ENCODE results near the gene ACOXL.
"Not testable (repeated sequence)": the region's sequence is repeated elsewhere in the genome, so short reads cannot be mapped to it uniquely, and the experiment has no call there.

Gene ACOXL

DNA sequence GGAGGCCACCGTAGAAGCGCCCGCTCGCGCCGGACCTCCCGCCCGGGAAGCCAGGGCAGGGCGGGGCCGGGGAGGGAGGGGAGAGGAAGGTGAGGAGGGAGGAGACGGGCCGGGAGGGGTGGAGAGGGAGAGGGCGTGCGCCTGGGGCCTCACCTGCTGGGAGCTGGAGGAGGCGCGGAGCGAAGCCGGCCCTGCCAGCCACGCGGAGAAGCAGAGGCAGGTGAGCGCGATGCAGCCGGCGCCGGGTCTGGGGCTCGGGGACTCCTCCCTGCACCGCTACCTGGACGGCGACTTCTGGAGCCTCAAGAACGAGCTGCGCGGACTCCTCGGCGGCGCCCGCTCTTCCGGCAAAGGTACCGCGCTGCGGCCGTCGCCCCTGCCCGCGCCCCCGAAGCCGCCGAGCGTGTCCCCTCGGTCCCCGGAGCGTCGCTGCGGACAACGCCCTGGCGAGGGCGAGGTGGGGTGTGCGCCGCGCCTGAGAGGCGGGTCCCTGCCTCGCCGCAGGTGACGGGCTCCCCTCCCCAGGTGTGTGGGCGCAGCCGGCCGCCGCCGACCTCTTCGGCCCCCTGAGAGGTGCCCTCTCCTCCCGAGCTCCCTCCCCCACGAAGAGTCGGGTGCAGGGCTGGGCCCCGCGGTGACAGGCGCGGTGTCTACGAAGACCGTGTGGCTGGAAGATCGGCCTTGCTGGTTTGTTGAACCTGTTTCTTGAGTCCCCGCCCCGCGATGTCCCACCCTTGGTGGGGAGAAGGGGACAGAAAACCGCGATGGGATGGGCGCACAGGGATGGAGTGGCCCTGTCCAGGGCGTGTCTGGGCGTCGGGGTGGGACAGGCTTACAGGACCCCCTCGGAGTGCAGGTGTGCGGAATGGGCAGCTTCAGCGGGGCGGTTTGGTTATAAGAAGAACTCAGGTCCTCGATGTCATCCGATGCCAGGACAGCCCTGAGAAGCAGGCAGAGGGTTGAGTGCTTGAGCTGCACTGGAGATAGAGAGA lies at the start of gene ACOXL:
TSS of gene ACOXL (plus strand) at position 152 of the 992 bp plus-strand sequence. CDS start 35,817 bp downstream, outside the sequence.
- no peak for DNase-seq (ENCODE audit: low read depth, low spot score)

- DNase-seq (ENCODE audit: low read depth, low spot score): no peak
These were observed 49.5 kb upstream of the ACOXL start for GRCh38 chr2:110682872-110683271.

DNA sequence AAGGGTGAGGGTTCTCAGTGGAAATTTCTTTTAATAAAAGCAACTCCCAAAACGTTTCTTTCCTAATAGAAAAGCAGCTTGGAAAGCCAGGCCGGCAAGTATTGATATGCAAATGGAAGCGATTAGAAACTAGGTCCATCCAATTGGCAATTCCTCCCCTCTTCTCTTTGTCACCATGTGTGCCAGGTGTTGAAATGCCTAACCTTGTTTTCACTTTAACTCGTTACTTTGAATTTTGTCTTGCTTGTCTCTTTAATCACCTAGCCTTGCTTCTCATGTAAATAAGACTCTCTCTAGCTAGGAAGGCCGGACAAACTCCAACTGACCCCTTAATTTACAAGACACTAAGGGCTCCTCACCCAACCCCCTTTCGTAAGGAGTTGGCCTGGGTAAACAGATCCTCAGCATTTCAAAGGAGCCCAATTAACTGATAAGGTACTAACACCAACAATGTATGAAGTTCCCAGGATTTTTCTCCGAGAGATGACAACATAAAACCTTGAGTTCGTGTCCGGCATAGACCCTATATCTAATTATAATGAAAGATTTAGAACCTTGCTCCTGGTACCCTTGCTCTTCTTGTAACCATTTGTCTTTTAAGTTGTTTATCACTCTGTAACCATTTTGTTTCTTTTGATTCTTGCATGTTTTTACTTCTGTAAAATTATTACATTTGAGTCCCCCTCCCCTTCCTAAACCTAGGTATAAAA lies 44.4 kb upstream of the ACOXL start:
- not testable (repeated sequence) for DNase-seq (ENCODE audit: low read depth, low spot score)

- DNase-seq (ENCODE audit: low read depth, low spot score): no peak
These were observed 43.7 kb upstream of the ACOXL start for GRCh38 chr2:110688594-110689091.

- DNase-seq (ENCODE audit: low read depth, low spot score): no peak
These were observed 42.0 kb upstream of the ACOXL start for GRCh38 chr2:110690083-110690965.

GRCh38 chr2:110691612-110692258 lies 40.6 kb upstream of the ACOXL start:
- DNase-seq (ENCODE audit: low read depth, low spot score): no peak

DNA sequence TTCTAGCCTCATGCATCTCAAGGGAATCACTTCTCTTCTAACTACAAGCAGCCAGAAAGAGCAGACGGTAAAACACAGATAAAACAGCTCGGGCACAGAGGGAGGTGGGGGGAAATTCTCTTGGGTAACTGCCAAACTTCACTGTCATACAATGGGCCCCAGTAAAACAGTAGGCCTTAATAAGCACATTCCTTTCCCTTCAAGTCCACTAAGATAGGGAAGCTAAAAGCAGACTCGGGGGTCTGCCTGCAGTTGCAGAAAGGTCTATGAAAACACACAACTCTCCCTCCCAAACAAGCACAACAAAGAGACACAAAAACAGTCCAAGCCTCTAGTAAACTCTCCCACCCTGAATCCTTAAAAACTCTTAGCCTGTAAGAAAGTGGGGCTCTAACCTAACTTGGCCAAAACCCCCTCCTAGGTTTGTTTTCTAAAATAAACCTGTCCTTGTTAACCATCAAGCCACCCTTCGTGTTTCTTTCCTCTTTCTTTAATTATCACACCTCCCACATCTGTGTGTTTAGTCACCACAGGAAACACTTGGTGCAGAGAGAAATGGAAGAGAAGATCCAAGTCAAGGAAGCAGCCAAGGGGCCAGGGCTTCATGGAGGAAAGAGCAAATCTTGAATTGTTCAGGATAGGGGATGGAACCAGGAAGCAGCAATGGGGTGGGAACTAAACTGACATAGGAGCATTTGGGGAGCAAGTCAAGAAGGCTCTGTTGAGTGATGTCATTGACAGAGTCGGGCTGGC lies 37.1 kb upstream of the ACOXL start:
- not testable (repeated sequence) for DNase-seq (ENCODE audit: low read depth, low spot score)

- not testable (repeated sequence) for DNase-seq (ENCODE audit: low read depth, low spot score)
These were observed 34.1 kb upstream of the ACOXL start for GRCh38 chr2:110698253-110698652.

- DNase-seq (ENCODE audit: low read depth, low spot score): no peak
These were observed 29.6 kb upstream of the ACOXL start for GRCh38 chr2:110702514-110703380.

DNA sequence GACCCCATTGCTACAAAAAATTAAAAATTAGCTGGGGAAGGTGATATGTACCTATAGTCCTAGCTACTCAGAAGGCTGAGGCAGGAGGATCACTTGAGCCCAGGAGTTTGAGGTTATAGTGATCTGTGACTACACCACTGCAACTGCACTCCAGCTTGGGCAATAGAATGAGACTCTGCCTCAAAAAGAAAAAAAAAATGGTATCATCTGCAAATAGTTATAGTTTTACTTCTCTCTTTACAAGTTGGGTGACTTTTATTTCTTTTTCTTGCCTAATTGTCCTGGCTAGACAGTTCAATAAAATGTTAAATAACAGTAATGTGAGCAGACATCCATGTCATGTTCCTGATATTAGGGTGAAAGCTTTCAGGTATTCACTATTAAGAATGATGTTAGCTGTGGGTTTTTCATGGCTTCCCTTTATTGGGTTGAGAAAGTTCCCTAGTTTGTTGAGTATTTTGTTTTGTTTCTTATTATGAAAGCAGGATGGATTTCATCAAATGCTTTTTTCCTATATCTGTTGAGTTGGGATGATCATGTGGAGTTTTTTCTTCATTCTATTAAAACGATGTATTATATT lies 24.9 kb upstream of the ACOXL start:
- DNase-seq (ENCODE audit: low read depth, low spot score): no peak

DNA sequence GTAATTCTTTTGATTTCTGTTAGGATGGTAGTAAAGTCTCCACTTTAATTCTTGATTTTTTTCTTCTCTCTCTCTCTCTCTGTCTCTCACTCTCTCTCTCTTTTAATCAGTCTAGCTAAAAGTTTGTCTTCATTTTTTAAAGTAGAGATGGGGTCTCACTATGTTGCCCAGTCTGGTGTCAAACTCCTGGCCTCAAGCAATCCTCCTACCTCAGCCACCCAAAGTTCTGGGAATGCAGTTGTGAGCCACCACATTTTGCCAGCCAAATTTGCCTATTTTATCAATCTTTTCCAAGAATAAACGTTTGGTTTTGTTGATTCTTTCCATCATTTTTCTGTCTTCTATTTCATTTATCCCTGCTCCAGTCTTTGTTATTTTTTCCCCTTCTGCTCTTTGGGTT lies 23.9 kb upstream of the ACOXL start:
- no peak for DNase-seq (ENCODE audit: low read depth, low spot score)

DNA sequence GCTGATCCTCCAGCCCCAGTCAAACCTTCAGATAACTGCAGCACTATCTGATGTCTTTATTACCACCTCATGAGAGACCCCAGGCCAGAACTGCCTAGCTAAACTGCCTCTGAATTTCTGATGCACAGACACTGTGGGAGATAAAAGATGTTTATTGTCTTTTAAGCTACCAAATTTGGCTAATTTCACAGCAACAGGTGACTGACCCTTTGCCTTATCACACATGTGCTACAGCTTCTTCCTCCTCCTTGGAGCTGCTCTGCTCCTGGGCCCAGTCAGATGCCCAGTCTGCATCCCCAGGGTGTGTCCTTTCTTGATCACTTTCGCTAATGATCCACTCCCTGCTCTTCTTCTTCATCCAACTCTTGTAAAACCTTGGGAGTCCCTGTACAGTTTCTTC lies 19.6 kb upstream of the ACOXL start:
- DNase-seq (ENCODE audit: low read depth, low spot score): no peak

DNA sequence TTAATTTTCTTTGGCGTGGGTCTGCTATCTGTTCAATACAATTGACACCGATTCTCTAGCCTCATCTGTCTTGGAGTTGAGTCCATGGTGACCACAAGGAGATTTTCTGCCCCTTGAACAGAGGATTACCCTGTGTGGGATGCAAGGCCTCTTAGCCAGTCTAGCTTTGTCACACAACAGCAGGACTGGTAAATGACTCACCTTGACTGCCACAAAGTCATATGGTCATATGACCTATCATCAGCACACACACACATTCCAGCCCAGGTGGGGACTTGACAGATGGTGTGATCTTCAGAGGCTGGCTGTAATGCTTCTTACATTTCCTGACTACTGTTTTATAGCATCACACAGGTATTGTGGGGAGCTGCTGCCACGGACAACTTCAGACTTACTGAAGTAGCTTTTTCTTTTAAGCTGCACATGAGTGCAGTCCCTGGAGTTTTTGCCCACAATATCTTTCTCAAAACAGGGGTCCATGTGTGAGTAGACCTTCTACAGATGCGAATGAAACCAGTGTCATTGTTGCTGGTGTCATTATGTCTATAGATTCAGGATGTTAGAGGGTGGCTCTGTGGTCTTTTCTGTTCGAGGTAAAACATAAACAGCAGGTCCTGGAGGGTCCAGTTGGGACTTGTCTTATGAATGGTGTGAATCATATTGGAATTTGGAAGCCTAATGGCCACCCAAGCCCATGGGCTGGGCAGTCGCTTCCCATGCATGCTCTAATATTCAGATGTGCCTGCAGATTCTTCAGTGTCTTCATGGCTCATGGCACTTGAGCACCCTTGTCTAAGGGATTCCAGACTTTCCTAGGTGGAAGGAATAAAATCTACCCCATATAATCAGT lies 18.6 kb upstream of the ACOXL start:
- DNase-seq (ENCODE audit: low read depth, low spot score): no peak

DNA sequence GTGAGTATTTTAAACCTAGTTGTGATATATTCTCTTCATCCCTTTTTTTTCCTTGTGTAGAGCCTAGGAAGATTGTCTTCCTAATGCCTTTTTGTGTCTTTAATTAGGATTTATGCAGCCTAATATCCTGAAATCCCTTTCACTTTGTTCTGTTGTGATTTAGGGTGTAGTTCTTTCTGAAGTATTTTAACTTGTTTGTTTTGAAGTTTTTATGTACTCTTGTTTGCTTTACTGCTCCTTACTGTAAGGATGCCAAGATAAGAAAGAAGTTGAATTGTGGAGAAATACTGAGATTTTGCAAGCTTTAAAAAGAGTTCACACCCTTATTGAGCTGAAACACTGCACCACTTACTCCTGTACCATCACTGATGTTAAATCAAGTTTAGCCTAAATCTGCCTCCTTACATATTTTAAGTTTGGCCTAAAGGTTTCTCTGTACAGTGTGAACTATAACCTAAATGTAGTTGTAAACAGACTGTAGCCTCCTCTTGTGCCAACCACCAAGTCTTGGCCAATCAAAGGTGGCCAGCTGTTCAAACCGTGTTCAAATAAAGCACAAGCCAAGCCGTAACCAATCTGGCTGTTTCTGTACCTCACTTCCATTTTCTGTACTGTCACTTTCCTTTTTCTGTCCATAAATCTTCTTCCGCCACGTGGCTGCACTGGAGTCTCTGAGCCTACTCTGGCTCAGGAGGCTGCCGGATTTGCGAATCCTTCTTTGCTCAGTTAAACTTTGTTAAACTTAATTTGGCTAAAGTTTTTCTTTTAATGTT lies 17.7 kb upstream of the ACOXL start:
- no peak for DNase-seq (ENCODE audit: low read depth, low spot score)

DNA sequence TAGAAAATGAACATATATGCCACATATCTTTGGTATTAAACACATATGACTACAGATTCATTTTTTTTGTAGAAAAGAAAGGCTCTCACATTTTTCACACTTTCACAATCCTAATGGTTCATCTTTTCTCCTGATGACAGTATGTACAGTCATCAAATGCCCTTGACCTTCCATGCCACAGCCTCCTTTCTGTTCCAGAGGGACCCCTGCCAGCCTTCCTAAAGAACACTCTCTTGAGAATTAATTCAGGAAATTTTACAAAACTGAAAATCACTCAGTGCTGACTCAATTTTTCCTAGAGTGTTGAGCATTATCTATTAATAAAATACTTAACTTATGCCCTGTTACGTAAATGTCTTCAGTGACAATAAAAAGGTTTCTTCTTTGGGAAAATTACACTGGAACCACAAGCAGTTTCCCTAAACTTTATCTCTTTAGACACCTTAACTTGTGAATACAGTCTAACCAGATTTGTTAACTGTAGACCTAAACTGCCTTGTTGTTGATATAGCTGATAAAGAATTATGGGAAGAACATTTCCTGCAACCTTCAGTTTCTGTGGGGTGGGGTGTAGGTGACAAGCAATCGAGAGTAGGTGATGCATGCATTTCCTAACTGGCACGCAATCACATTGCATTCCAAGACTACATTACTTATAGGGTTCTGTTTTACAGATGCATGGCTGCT lies 15.3 kb upstream of the ACOXL start:
- DNase-seq (ENCODE audit: low read depth, low spot score): no peak

DNA sequence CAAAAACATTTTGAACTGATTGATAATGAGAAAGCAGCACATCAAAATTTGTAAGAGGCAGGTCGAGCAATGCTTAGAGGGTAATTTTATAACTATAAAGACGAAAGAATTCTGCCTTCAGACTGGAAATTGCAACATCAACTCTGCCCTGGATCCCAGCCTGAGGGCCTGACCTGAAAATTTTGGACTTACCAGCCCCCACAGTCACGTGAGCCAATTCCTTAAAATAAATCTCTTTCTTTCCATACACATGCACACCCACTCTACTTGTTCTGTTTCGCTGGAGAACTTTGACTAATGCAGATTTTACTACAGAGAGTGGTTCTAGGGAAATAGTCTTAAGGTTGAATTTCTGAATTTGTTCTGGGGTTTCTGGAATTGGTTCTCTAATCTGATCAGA lies 14.6 kb upstream of the ACOXL start:
- DNase-seq (ENCODE audit: low read depth, low spot score): no peak

DNA sequence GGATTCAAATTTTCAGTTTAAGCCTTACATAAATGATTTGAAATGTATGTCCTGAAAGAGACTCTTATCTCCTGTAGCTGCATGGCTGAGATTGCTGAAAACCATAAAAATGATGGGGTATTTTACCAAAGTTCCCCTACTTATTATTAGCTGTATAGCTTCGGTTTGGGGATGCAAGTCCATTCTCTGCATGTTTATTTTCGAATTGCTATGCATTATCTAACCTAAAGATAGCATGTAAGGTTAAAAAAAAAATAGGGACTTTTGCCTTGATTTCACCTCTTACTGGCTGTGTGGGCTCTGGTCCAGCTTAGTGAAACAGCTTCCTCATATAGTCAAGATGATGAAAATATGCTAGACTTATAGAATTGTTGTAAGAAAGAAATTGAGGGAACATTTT lies 14.0 kb upstream of the ACOXL start:
- DNase-seq (ENCODE audit: low read depth, low spot score): no peak

Measured in brain pericyte (primary cell).